ENCODE results near the gene GPR4.
"Not testable (repeated sequence)": the region's sequence is repeated elsewhere in the genome, so short reads cannot be mapped to it uniquely, and the experiment has no call there.

Gene GPR4

GRCh38 chr19:45621976-45622503 is 20.0 kb upstream of the GPR4 start:
- no peak for DNase-seq

- DNase-seq = no peak
Measured at GRCh38 chr19:45621389-45621788, 19.4 kb upstream of the GPR4 start.

GRCh38 chr19:45616704-45617017 is 14.6 kb upstream of the GPR4 start:
- no peak for DNase-seq

GRCh38 chr19:45615795-45616703 is 14.0 kb upstream of the GPR4 start:
- peak; percentile 95 for DNase-seq

GRCh38 chr19:45615056-45615455 is 13.0 kb upstream of the GPR4 start:
- DNase-seq = not testable (repeated sequence)

GRCh38 chr19:45613926-45614725 is 12.1 kb upstream of the GPR4 start:
- peak; percentile 65 for DNase-seq

- no peak for DNase-seq
Measured at GRCh38 chr19:45608948-45609347, 6.9 kb upstream of the GPR4 start.

- peak; percentile 50 for DNase-seq
Measured at GRCh38 chr19:45607071-45608029, 5.3 kb upstream of the GPR4 start.

- DNase-seq = no peak
Measured at GRCh38 chr19:45601115-45601514, 897 bp downstream of the GPR4 start.

- no peak for DNase-seq
Measured at GRCh38 chr19:45600340-45600885, 1.6 kb downstream of the GPR4 start.

GRCh38 chr19:45599286-45599685 is 2.7 kb downstream of the GPR4 start:
- DNase-seq = no peak

- no peak for DNase-seq
Measured at GRCh38 chr19:45598267-45599001, 3.6 kb downstream of the GPR4 start.

- DNase-seq = no peak
Measured at GRCh38 chr19:45597425-45598111, 4.4 kb downstream of the GPR4 start.

- no peak for DNase-seq
Measured at GRCh38 chr19:45595814-45596213, 6.2 kb downstream of the GPR4 start.

GRCh38 chr19:45593520-45593919 is 8.5 kb downstream of the GPR4 start:
- DNase-seq = no peak

GRCh38 chr19:45592366-45592765 is 9.6 kb downstream of the GPR4 start:
- no peak for DNase-seq

GRCh38 chr19:45591638-45592005 is 10.4 kb downstream of the GPR4 start:
- no peak for DNase-seq

GRCh38 chr19:45591004-45591637 is 10.9 kb downstream of the GPR4 start:
- peak; percentile 71 for DNase-seq

- DNase-seq = no peak
Measured at GRCh38 chr19:45590300-45591003, 11.6 kb downstream of the GPR4 start.

GRCh38 chr19:45589768-45590167 is 12.2 kb downstream of the GPR4 start:
- no peak for DNase-seq
